Gastroesophageal sphincter (tissue), 4 donors: ENCODE data around the gene KCNMA1. TPM values are rescaled to one million over a fixed set of nuclear protein-coding genes. Genes with fewer than 3 reads are reported as not detected.
"Not testable (repeated sequence)": the region's sequence is repeated elsewhere in the genome, so short reads cannot be mapped to it uniquely, and the experiment has no call there.

ENCODE experiments used
- ATAC-seq: fragments of 150-250 bp; one replicate; pipeline ENCODE4 v1.9.1; 2016; ENCODE audit warnings: mild to moderate bottlenecking, moderate library complexity
- H3K27ac ChIP-seq, 4 donors: fragments of 200-600 bp; sonication (generic) in 3 of 4; 1 replicate in 3 of 4; 2 replicates in 1 of 4; pipeline ENCODE4 v1.5.1; 2016 to 2019
- H3K27me3 ChIP-seq: fragments of 200-600 bp; sonication (generic); one replicate; pipeline ENCODE4 v1.5.1; 2019
- H3K36me3 ChIP-seq, 2 donors: fragments of 200-600 bp; sonication (generic); one replicate each; pipeline ENCODE4 v1.5.1; 2019; ENCODE audit warnings: control low read depth in 1 of 2
- H3K4me1 ChIP-seq, 3 donors: fragments of 200-600 bp; sonication (generic); 1 replicate in 2 of 3; 2 replicates in 1 of 3; pipeline ENCODE4 v1.5.1; 2016 to 2019; ENCODE audit warnings: control low read depth in 2 of 3
- H3K4me3 ChIP-seq, 2 donors: fragments of 200-600 bp; sonication (generic); one replicate each; pipeline ENCODE4 v1.5.1; 2019; ENCODE audit warnings: mild to moderate bottlenecking in 1 of 2, moderate library complexity in 1 of 2
- H3K9me3 ChIP-seq, 3 donors: fragments of 200-600 bp; sonication (generic); one replicate each; pipeline ENCODE4 v1.5.1; 2017 to 2019; ENCODE audit warnings: control low read depth in 2 of 3
- EP300 ChIP-seq: sonication (generic); formaldehyde crosslinking; IDR thresholded peaks from one replicate; pipeline ENCODE4 v1.6.1; 2017; ENCODE audit warnings: antibody characterized with exemption, mild to moderate bottlenecking
- POLR2A ChIP-seq, 2 donors: fragments of 450-650 bp; IDR thresholded peaks; one replicate each; pipeline ENCODE4 v1.6.1; 2017; ENCODE audit warnings: antibody characterized with exemption in 2 of 2, mild to moderate bottlenecking in 2 of 2, moderate library complexity in 1 of 2
- POLR2AphosphoS5 ChIP-seq: sonication (generic); formaldehyde crosslinking; IDR thresholded peaks from one replicate; pipeline ENCODE4 v1.6.1; 2017; ENCODE audit warnings: antibody characterized with exemption
- WGBS, 2 donors: methylation state at CpG; one replicate each; pipeline ENCODE4 v1.1.5; 2018; ENCODE audit warnings: low coverage in 1 of 2; 5-methylcytosine and 5-hydroxymethylcytosine counted together
- total RNA-seq, 4 donors: library from RNA; depleted of rRNA; stranded (reverse); fragments of >200 nt; gene quantifications; one replicate each; pipeline ENCODE4 v1.1.0, GENCODE V29; 2016
- TF ChIP-seq, protein P1 (sequence below), 4 experiments: fragments of 200-600 bp in 2 of 4; fragments of 450-650 bp in 2 of 4; sonication (generic) in 1 of 4; IDR thresholded peaks; one replicate each; pipeline ENCODE4 v1.5.1; 2017 to 2019; ENCODE audit warnings: antibody characterized with exemption in 4 of 4, mild to moderate bottlenecking in 2 of 4, moderate library complexity in 2 of 4

KCNMA1 gene
- total RNA-seq, 4 donors from 2014 or later = 168 to 389 (median 323) TPM

DNA sequence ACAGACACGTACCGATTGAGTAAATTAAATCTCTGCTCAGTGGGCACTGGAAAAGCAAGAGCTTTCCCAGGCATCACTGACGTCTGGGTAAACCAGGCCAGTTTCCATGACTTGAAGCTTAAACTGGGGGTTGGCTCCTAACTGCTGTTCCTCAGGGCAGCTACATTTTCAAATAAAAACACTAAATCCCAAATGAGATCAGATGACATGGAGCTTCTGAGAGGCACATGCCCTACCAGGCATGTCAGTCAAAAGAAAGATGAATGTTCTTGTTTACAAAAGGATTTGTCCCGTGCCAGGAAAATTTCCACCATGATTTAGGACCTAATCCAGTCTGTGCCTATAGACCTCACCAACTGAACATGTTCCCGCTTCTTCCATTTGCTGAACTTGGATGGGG, 220.2 kb downstream of the KCNMA1 start:
- peak overlapping the region; percentile 12 to 82 (median 76) for H3K27ac ChIP-seq
- no peaks in the 10 kb centered on the region for H3K36me3 ChIP-seq
- TF ChIP-seq EP300 (no peak), POLR2AphosphoS5 (no peak), POLR2A (IDR thresholded peaks at IDR 0.05) (no peak)
- TF ChIP-seq, protein P1, sequence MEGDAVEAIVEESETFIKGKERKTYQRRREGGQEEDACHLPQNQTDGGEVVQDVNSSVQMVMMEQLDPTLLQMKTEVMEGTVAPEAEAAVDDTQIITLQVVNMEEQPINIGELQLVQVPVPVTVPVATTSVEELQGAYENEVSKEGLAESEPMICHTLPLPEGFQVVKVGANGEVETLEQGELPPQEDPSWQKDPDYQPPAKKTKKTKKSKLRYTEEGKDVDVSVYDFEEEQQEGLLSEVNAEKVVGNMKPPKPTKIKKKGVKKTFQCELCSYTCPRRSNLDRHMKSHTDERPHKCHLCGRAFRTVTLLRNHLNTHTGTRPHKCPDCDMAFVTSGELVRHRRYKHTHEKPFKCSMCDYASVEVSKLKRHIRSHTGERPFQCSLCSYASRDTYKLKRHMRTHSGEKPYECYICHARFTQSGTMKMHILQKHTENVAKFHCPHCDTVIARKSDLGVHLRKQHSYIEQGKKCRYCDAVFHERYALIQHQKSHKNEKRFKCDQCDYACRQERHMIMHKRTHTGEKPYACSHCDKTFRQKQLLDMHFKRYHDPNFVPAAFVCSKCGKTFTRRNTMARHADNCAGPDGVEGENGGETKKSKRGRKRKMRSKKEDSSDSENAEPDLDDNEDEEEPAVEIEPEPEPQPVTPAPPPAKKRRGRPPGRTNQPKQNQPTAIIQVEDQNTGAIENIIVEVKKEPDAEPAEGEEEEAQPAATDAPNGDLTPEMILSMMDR (IDR thresholded peaks at IDR 0.05) = no peak
- no peak for ATAC-seq
- WGBS, 2 donors = 30 to 41% methylated on average over 4 to 5 of the region's 5 CpGs
- no peak overlapping the region for H3K4me3 ChIP-seq
- H3K4me1 ChIP-seq = peaks cover 5 to 98% (median 9%) of the 10 kb centered on the region in 3 donors
- no peaks in the 10 kb centered on the region for H3K27me3 ChIP-seq
- H3K9me3 ChIP-seq = no peaks in the 10 kb centered on the region

DNA sequence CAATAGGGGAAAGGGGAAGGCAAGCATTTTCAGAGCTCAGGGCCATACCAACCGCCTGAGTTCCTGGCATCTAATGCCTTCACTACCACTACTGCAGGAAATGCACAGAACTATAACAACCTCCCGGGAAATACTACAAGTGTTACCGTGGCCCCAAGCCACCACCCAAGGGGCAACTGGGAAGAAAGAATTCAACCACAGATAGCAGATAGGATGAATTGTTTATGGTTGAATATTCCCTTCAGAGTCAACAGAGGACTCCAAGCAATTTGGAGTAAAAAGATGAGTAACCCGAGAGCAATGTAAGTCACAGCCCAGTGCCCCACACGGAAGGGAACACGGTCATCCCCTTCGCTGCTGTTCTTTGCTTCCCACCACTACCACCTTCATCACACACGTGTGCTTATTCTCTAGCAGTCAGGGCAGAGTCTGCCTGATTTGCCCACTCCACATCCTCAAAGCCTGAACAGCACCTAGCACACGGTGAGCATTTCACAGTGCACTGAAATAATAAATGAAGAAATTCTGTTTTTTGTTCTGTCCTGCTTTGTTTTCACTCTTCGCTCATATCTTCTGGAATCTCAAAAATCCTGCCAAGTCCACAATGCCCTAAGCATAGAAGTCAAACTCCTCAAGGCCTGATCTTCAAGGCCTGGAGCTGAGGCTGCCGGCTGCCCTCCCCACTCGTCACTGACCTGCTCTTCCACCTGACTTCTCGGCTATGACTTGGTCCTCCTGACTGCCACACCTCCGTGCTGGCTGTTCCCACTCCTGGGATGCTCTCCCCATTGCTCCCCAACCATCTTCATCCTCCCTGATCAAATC, 221.1 kb downstream of the KCNMA1 start:
- peaks cover 9 to 98% (median 9%) of the 10 kb centered on the region in 3 donors for H3K4me1 ChIP-seq
- no peaks in the 10 kb centered on the region for H3K27me3 ChIP-seq
- H3K36me3 ChIP-seq = no peaks in the 10 kb centered on the region
- peak; percentile 21 for ATAC-seq
- no peak overlapping the region for H3K4me3 ChIP-seq
- 43 to 64% methylated on average over 10 to 14 of the region's 14 CpGs for WGBS, 2 donors
- peak overlapping the region in 3 of 4 donors; percentile 75 to 82 (median 76) for H3K27ac ChIP-seq
- TF ChIP-seq POLR2A (IDR thresholded peaks at IDR 0.05) (no peak), POLR2AphosphoS5 (no peak), EP300 (no peak)
- TF ChIP-seq, protein P1 (IDR thresholded peaks at IDR 0.05) = no peak
- no peaks in the 10 kb centered on the region for H3K9me3 ChIP-seq

DNA sequence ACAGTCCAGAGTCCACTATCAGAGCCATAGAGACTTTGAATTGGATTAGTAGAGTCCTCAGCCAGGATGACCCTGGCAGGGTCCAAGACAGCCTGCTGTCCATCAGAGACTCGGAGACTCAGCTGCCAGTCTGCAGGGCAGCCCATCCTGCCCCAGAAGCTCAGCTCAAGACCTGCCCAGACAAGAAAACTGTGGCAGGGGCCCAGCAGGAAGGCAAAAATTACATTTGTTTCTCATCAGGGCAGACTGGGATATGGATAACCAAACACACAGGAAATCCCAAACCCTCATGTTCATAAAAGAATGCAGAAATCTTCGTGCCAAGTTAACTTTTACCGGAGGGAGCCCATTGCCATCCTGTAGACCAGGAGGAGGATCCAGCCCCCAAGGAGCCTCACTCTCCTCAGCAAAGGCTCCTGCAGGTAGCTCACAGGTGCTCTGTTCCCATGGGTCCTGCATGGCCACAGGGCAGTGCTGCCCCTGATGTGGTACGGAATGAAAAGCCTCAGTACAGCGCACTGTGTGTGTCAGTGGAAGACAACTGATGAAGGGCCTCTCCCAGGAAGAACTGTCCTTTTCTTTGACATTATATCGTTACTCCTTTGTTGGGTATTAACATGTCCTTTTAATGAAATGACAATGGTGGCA, 222.2 kb downstream of the KCNMA1 start:
- Histone ChIP-seq H3K27me3 (no peaks in the 10 kb centered on the region), H3K27ac (peak overlapping the region in 3 of 4 donors; percentile 25 to 76 (median 75)), H3K36me3 (no peaks in the 10 kb centered on the region), H3K4me3 (no peak overlapping the region), H3K4me1 (peaks cover 10 to 100% (median 12%) of the 10 kb centered on the region in 3 donors), H3K9me3 (no peaks in the 10 kb centered on the region)
- ATAC-seq = no peak
- 90% methylated on average over 4 of the region's 6 CpGs; no CpG with 5 or more reads in 1 of the 2 donors for WGBS, 2 donors
- TF ChIP-seq POLR2AphosphoS5 (no peak), POLR2A (IDR thresholded peaks at IDR 0.05) (no peak)

DNA sequence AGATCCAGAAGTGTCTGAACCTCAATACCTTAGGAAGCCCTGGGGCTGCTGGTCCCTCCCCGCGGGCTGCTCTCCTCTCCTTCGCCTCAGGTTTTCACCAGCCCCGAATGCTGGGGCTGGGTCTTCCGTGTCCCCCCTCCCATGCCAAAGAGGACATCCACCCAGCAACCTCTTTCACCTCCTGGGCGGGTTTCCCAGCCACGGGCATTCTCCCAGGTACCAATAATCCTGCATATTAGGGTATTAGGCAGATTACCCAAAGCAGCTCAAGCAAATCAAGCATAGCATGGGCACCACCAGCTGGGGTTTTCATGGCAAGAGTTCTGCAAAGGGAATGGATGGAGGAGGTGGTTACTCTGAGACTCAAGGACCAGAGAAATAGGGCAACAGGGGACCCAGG, 224.4 kb downstream of the KCNMA1 start:
- ATAC-seq = no peak
- H3K9me3 ChIP-seq = no peaks in the 10 kb centered on the region
- 40% methylated on average over 1 of the region's 7 CpGs; no CpG with 5 or more reads in 1 of the 2 donors for WGBS, 2 donors
- H3K27ac ChIP-seq = peak overlapping the region in 3 of 4 donors; percentile 56 to 76 (median 72)
- TF ChIP-seq POLR2A (IDR thresholded peaks at IDR 0.05) (no peak), EP300 (no peak), POLR2AphosphoS5 (no peak)
- TF ChIP-seq, protein P1 (IDR thresholded peaks at IDR 0.05) = no peak
- H3K27me3 ChIP-seq = no peaks in the 10 kb centered on the region
- H3K36me3 ChIP-seq = no peaks in the 10 kb centered on the region
- no peak overlapping the region for H3K4me3 ChIP-seq
- peaks cover 12 to 100% (median 16%) of the 10 kb centered on the region in 3 donors for H3K4me1 ChIP-seq

DNA sequence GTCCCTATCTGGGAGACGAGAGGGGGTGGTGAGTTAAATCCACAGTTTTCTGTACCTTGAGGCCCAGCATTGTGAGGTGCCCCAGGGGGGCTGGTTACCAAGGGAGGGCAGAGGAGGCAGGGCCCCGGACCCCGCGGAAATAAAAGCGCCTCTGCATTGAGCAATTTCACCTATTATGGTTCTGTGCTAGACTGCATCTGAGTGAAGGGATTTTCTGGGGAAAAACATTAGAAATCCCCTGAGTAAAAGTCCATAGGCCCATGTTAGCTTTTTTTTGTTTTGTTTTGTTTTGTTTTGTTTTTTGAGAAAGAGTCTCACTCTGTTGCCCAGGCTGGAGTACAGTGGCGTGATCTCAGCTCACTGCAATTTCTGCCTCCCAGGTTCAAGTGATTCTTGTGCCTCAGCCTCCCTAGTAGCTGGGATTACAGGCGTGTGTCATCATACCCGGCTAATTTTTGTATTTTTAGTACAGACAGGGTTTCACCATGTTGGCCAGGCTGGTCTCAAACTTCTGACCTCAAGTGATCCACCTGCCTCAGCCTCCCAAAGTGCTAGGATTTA, 225.0 kb downstream of the KCNMA1 start:
- not testable (repeated sequence) for ATAC-seq, H3K9me3 ChIP-seq, H3K36me3 ChIP-seq, H3K27me3 ChIP-seq, H3K4me3 ChIP-seq
- WGBS, 2 donors = 83 to 87% methylated on average over 1 to 6 of the region's 8 CpGs
- H3K4me1 ChIP-seq = peaks cover 12 to 100% (median 16%) of the 10 kb centered on the region in 3 donors
- H3K27ac ChIP-seq = peak overlapping the region in 3 of 4 donors; percentile 56 to 76 (median 72)
